K562 (cell line): ENCODE results near the gene PDLIM4. TPM values are rescaled to one million over a fixed set of nuclear protein-coding genes. Genes with fewer than 3 reads are reported as not detected.

Experiments
- CHD1 ChIP-seq: fragments of 200-600 bp; sonication (generic); IDR thresholded peaks from one replicate; pipeline ENCODE4 v1.6.1; 2012; ENCODE audit warnings: mild to moderate bottlenecking, moderate library complexity, low read length, inconsistent platforms
- E2F6 ChIP-seq, 2 experiments: IDR thresholded peaks; 2 replicates each; pipeline ENCODE4 v1.6.1; 2011; ENCODE audit warnings: borderline replicate concordance in 1 of 2, control low read depth in 1 of 2, low read depth in 1 of 2, low read length in 1 of 2, mild to moderate bottlenecking in 1 of 2, mixed read lengths in 1 of 2, moderate library complexity in 1 of 2; ENCODE audit not compliant: insufficient read depth in 1 of 2, insufficient read length in 1 of 2, poor library complexity in 1 of 2, severe bottlenecking in 1 of 2; ENCODE audit errors: extremely low read depth in 1 of 2
- ETV1 ChIP-seq: fragments of 450-650 bp; conservative IDR thresholded peaks from 2 replicates; pipeline ENCODE4 v1.6.1; 2016; ENCODE audit warnings: missing genetic modification characterization, control low read depth, low read depth, missing compliant biosample characterization
- HDAC6 ChIP-seq: IDR thresholded peaks from 2 replicates; pipeline ENCODE4 v1.6.1; 2012; ENCODE audit warnings: low read depth, mild to moderate bottlenecking, control low read depth, inconsistent platforms, low read length, moderate library complexity
- HMG20B ChIP-seq: fragments of 250-450 bp; sonication (Bioruptor Pico); IDR thresholded peaks from 2 replicates; pipeline ENCODE4 v1.5.0; 2021; ENCODE audit warnings: mild to moderate bottlenecking
- JUND ChIP-seq, 2 experiments: IDR thresholded peaks; 2 replicates in 1 of 2; 3 replicates in 1 of 2; pipeline ENCODE4 v1.6.1; 2011; ENCODE audit warnings: borderline replicate concordance in 2 of 2, low read depth in 2 of 2, low read length in 2 of 2, improper control_type of control experiment in 1 of 2, missing biosample characterization in 1 of 2, missing genetic modification characterization in 1 of 2, missing genetic modification reagents in 1 of 2
- MAZ ChIP-seq, 2 experiments: fragments of 450-650 bp in 1 of 2; sonication (generic) in 1 of 2; formaldehyde crosslinking; IDR thresholded peaks in 1 of 2; conservative IDR thresholded peaks in 1 of 2; 2 replicates each; pipeline versions ENCODE4 v1.4.0 to v1.5.0; 2020; ENCODE audit warnings: mild to moderate bottlenecking in 1 of 2, missing genetic modification reagents in 1 of 2
- MLLT1 ChIP-seq, 2 experiments: fragments of 450-650 bp; IDR thresholded peaks; 2 replicates each; pipeline ENCODE4 v1.6.1; 2016
- NFYB ChIP-seq: IDR thresholded peaks from 2 replicates; pipeline ENCODE4 v1.6.1; 2011; ENCODE audit warnings: mild to moderate bottlenecking, moderate library complexity; ENCODE audit not compliant: insufficient read length; ENCODE audit errors: extremely low read depth
- NKRF ChIP-seq: fragments of 450-650 bp; IDR thresholded peaks from 2 replicates; pipeline ENCODE4 v1.6.1; 2016; ENCODE audit warnings: borderline replicate concordance
- PML ChIP-seq: IDR thresholded peaks from 2 replicates; pipeline ENCODE4 v1.6.1; 2012; ENCODE audit warnings: low read length, inconsistent platforms
- RB1 ChIP-seq: fragments of 450-650 bp; IDR thresholded peaks from 2 replicates; pipeline ENCODE4 v1.6.1; 2017; ENCODE audit warnings: low read depth, mild to moderate bottlenecking
- RNF219 ChIP-seq: fragments of 250-450 bp; sonication (Bioruptor Pico); IDR thresholded peaks from 2 replicates; pipeline ENCODE4 v1.5.0; 2022; ENCODE audit warnings: mild to moderate bottlenecking
- TEAD1 ChIP-seq, 2 experiments: fragments of 450-650 bp in 1 of 2; sonication (generic) in 1 of 2; formaldehyde crosslinking; IDR thresholded peaks; 2 replicates each; pipeline versions ENCODE4 v1.4.0 to v1.8.0; 2020 to 2022; ENCODE audit warnings: mild to moderate bottlenecking in 2 of 2, missing genetic modification reagents in 1 of 2
- ZNF347 ChIP-seq: fragments of 450-650 bp; formaldehyde crosslinking; IDR thresholded peaks from 2 replicates; pipeline ENCODE4 v1.4.0; 2020; ENCODE audit warnings: low read depth, mild to moderate bottlenecking, moderate library complexity
- ZNF431 ChIP-seq: sonication (generic); formaldehyde crosslinking; IDR thresholded peaks from 2 replicates; pipeline ENCODE4 v1.8.0; 2022; ENCODE audit warnings: mild to moderate bottlenecking, missing genetic modification reagents
- polyA plus RNA-seq, 8 experiments: library from polyadenylated mRNA; depleted of rRNA in 4 of 8; stranded (reverse) in 5 of 8; unstranded in 3 of 8; fragments of >200 nt; fragmentation: Nextera tagmentation in 2 of 8; fragmentation: Illumina TruSeq in 1 of 8; extraction: Ambion mirVana in 2 of 8; extraction: Trizol in 1 of 8; gene quantifications; 2 replicates each; pipeline versions ENCODE4 v1.2.1 to v1.2.3, GENCODE V29; 2011 to 2014; ENCODE audit warnings: inconsistent platforms in 1 of 8, missing spikeins in 1 of 8
- total RNA-seq, 7 experiments: library from RNA; depleted of rRNA in 6 of 7; stranded (reverse); fragments of >200 nt in 6 of 7; fragmentation: Illumina TruSeq in 2 of 7; extraction: Trizol in 2 of 7; gene quantifications; 2 replicates each; pipeline versions ENCODE4 v1.2.1 to v1.2.3, GENCODE V29; 2011 to 2021; ENCODE audit warnings: low replicate concordance in 1 of 7

The PDLIM4 gene
- total and polyA plus RNA-seq, 9 of the 15 experiments (the other 6 are each of a cell fraction or from before 2014, with no cell fraction given): 0.28 to 32.8 (median 13.1) TPM

GRCh38 chr5:132294728-132295504, 37.4 kb downstream of the PDLIM4 start (continued):
- TF ChIP-seq RNF219 (CRISPR knock-in tag): no peak
- 0 out of 2 replicates have a peak, but pooled peaks have one; percentile 59 for TF ChIP-seq ZNF431
- no peak for TF ChIP-seq MLLT1 (IDR thresholded peaks at IDR 0.05)
- 0 out of 2 replicates have a peak, but pooled peaks have one; percentile 12 for TF ChIP-seq RB1
- TF ChIP-seq ZNF347: no peak
- 0 out of 2 replicates have a peak, but pooled peaks have one; percentile 19 for TF ChIP-seq PML
- peak; percentile 44; the same call in 1 of the 2 replicates for TF ChIP-seq ETV1 (tag)
- TF ChIP-seq NKRF: peak; percentile 8; the same call in 1 of the 2 replicates
- TF ChIP-seq JUND (IDR thresholded peaks at IDR 0.05; ENCODE audit: borderline replicate concordance, low read depth, low read length): peak; percentile 82
- TF ChIP-seq JUND (tag; IDR thresholded peaks at IDR 0.05; ENCODE audit: borderline replicate concordance, low read depth, low read length): peak; percentile 75; the same call in 1 of the 3 replicates
- TF ChIP-seq CHD1: peak; percentile 75
- no peak for TF ChIP-seq NFYB
- 0 out of 4 replicates have a peak, but pooled peaks of 1 of the 2 experiments have one; percentile 17 for TF ChIP-seq TEAD1 (CRISPR knock-in tag; IDR thresholded peaks at IDR 0.05)
- peak in 1 of 2 experiments; percentile 26 for TF ChIP-seq E2F6 (IDR thresholded peaks at IDR 0.05; ENCODE audit: borderline replicate concordance in 1 of 2, extremely low read depth in 1 of 2, insufficient read depth in 1 of 2, insufficient read length in 1 of 2, low read depth in 1 of 2, low read length in 1 of 2, poor library complexity in 1 of 2, severe bottlenecking in 1 of 2)
- TF ChIP-seq HMG20B (CRISPR knock-in tag): no peak
- TF ChIP-seq HDAC6: no peak
- TF ChIP-seq MAZ (CRISPR knock-in tag; conservative IDR thresholded peaks at IDR 0.05 in 1 of 2, IDR thresholded peaks at IDR 0.05 in 1 of 2): peak in 1 of 2 experiments; percentile 16; a peak in 1 of 4 replicates
